ENCODE data around the gene PRDM16. TPM values are rescaled to one million over a fixed set of nuclear protein-coding genes. Genes with fewer than 3 reads are reported as not detected.

The PRDM16 gene
- total and polyA plus RNA-seq, 2 of the 13 experiments (the other 11 are each of a cell fraction or from before 2014, with no cell fraction given), result 0.15 to 0.81 TPM

DNA sequence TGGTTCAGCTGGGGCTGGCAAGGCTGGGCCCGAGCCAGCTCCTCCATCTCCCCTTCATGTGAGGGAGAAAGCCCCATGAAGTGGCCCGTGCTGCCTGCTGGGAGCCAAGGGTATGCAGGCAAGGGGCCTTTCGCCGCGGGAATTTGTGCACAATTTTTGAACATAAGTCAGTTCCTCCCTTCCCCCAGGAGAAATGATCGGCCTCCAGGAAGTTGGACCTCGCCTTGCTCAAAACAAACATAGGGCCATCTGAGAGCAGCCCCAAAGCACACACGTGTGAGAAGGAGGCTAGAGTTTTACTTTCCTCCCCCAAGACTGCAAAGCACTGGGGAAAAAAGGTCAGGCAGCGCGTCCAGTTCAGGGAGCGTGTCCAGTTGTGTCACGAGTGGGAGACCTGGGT is 64.7 kb downstream of the PRDM16 start (continued):
- TF ChIP-seq, protein P1, sequence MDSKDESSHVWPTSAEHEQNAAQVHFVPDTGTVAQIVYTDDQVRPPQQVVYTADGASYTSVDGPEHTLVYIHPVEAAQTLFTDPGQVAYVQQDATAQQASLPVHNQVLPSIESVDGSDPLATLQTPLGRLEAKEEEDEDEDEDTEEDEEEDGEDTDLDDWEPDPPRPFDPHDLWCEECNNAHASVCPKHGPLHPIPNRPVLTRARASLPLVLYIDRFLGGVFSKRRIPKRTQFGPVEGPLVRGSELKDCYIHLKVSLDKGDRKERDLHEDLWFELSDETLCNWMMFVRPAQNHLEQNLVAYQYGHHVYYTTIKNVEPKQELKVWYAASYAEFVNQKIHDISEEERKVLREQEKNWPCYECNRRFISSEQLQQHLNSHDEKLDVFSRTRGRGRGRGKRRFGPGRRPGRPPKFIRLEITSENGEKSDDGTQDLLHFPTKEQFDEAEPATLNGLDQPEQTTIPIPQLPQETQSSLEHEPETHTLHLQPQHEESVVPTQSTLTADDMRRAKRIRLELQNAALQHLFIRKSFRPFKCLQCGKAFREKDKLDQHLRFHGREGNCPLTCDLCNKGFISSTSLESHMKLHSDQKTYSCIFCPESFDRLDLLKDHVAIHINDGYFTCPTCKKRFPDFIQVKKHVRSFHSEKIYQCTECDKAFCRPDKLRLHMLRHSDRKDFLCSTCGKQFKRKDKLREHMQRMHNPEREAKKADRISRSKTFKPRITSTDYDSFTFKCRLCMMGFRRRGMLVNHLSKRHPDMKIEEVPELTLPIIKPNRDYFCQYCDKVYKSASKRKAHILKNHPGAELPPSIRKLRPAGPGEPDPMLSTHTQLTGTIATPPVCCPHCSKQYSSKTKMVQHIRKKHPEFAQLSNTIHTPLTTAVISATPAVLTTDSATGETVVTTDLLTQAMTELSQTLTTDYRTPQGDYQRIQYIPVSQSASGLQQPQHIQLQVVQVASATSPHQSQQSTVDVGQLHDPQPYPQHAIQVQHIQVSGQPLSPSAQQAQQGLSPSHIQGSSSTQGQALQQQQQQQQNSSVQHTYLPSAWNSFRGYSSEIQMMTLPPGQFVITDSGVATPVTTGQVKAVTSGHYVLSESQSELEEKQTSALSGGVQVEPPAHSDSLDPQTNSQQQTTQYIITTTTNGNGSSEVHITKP (CRISPR knock-in tag; IDR thresholded peaks at IDR 0.05; ENCODE audit: low read depth), result no peak
- TF ChIP-seq LCORL (IDR thresholded peaks at IDR 0.05) (no peak), LCORL (CRISPR knock-in tag; IDR thresholded peaks at IDR 0.05) (no peak), IRX3 (CRISPR knock-in tag; IDR thresholded peaks at IDR 0.05; ENCODE audit: borderline replicate concordance, low read depth) (no peak), CCAR2 (optimal IDR thresholded peaks at IDR 0.05; ENCODE audit: low read depth, low read length) (no peak), FOSL2 (CRISPR knock-in tag; IDR thresholded peaks at IDR 0.05) (no peak), NFIB (CRISPR knock-in tag; IDR thresholded peaks at IDR 0.05; ENCODE audit: borderline replicate concordance) (no peak), TEAD3 (CRISPR knock-in tag; optimal IDR thresholded peaks at IDR 0.05; ENCODE audit: borderline replicate concordance) (peak; percentile 20), HOXA9 (CRISPR knock-in tag; IDR thresholded peaks at IDR 0.05; ENCODE audit: borderline replicate concordance) (no peak), ZNF136 (CRISPR knock-in tag; IDR thresholded peaks at IDR 0.05; ENCODE audit: low read depth) (no peak), ZNF234 (CRISPR knock-in tag; conservative IDR thresholded peaks at IDR 0.05) (no peak), MTA1 (CRISPR knock-in tag; IDR thresholded peaks at IDR 0.05; ENCODE audit: borderline replicate concordance) (peak; percentile 13; the same call in 1 of the 2 replicates), PAX8 (CRISPR knock-in tag; IDR thresholded peaks at IDR 0.05; ENCODE audit: borderline replicate concordance) (no peak), ZNF589 (CRISPR knock-in tag; conservative IDR thresholded peaks at IDR 0.05) (no peak), CBX1 (IDR thresholded peaks at IDR 0.05; ENCODE audit: low read depth) (no peak), TBX3 (IDR thresholded peaks at IDR 0.05; ENCODE audit: borderline replicate concordance) (no peak), FOXA1 (IDR thresholded peaks at IDR 0.05) (no peak), FOXA1 (CRISPR knock-in tag; IDR thresholded peaks at IDR 0.05) (peak; percentile 52; the same call in 1 of the 2 replicates), ZMAT3 (CRISPR knock-in tag; conservative IDR thresholded peaks at IDR 0.05) (no peak), MXI1 (IDR thresholded peaks at IDR 0.05; ENCODE audit: borderline replicate concordance, low read depth, low read length) (no peak), ATAD3A (CRISPR knock-in tag; IDR thresholded peaks at IDR 0.05) (no peak)
- TF ChIP-seq, protein P2, sequence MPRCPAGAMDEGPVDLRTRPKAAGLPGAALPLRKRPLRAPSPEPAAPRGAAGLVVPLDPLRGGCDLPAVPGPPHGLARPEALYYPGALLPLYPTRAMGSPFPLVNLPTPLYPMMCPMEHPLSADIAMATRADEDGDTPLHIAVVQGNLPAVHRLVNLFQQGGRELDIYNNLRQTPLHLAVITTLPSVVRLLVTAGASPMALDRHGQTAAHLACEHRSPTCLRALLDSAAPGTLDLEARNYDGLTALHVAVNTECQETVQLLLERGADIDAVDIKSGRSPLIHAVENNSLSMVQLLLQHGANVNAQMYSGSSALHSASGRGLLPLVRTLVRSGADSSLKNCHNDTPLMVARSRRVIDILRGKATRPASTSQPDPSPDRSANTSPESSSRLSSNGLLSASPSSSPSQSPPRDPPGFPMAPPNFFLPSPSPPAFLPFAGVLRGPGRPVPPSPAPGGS (CRISPR knock-in tag; IDR thresholded peaks at IDR 0.05), result no peak
- TF ChIP-seq, protein P3, sequence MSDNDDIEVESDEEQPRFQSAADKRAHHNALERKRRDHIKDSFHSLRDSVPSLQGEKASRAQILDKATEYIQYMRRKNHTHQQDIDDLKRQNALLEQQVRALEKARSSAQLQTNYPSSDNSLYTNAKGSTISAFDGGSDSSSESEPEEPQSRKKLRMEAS (IDR thresholded peaks at IDR 0.05), result peak; percentile 73
- TF ChIP-seq, protein P4, sequence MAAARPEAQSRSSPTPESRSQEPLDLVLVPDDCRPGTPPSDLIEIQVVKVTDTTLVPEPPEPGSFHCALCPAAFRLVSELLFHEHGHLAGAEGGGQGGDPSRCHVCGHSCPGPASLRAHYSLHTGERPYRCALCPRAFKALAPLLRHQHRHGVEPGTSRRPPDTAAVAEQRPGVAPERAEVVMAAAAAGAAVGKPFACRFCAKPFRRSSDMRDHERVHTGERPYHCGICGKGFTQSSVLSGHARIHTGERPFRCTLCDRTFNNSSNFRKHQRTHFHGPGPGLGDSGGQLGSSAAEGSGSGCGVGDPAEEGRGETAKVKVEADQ (CRISPR knock-in tag; IDR thresholded peaks at IDR 0.05; ENCODE audit: borderline replicate concordance), result no peak
- TF ChIP-seq, protein P5, sequence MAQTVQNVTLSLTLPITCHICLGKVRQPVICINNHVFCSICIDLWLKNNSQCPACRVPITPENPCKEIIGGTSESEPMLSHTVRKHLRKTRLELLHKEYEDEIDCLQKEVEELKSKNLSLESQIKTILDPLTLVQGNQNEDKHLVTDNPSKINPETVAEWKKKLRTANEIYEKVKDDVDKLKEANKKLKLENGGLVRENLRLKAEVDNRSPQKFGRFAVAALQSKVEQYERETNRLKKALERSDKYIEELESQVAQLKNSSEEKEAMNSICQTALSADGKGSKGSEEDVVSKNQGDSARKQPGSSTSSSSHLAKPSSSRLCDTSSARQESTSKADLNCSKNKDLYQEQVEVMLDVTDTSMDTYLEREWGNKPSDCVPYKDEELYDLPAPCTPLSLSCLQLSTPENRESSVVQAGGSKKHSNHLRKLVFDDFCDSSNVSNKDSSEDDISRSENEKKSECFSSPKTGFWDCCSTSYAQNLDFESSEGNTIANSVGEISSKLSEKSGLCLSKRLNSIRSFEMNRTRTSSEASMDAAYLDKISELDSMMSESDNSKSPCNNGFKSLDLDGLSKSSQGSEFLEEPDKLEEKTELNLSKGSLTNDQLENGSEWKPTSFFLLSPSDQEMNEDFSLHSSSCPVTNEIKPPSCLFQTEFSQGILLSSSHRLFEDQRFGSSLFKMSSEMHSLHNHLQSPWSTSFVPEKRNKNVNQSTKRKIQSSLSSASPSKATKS (CRISPR knock-in tag; IDR thresholded peaks at IDR 0.05), result no peak
